ENCODE data around the gene UBE2O. TPM values are rescaled to one million over a fixed set of nuclear protein-coding genes. Genes with fewer than 3 reads are reported as not detected.

Gene UBE2O
- total RNA-seq, 1 experiment from 2014 or later, result 19.5 TPM

DNA sequence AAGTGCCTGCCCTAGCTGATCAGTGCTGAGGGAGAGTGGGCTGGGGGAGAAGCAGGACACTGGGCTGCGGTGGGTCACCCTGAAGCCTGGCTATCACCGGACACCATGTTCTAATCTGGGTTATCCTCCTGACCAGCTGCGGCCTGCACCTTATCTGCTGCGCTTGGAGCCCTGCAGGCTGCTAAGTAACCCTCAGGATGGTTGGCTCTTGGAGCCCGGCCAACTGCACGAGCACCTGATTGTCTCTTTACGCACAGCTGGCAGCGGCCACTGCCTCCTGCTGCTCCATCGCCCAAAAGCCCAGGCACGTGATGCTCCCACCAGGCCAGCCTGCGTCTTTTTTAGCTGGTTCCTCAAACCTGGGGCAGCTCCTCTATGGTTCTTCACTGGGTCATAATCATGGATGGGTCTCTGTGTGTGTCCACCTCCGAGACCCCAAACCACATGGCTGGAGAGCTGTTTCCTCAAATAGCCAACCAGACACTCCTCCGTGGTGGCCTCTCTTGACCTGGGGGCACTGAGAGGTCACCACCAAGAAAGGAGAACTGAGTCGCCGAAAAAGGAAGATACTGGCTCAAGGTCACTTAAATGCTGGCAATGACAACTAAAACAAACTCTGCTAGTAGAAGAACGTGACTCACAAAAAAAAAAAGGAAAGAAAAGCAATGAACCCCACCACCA is 46.8 kb downstream of the UBE2O start:
- no TSS peak for BruUV-seq (replicated peaks)
- no peaks in the 10 kb centered on the region for H3K9me3 Mint-ChIP-seq (ENCODE audit: unreplicated experiment)
- no peaks in the 10 kb centered on the region for H3K27me3 Mint-ChIP-seq (ENCODE audit: insufficient read depth, unreplicated experiment)
- ChIA-PET POLR2A (interaction anchor here (0.6 kb wide), 1 partner anchor 36 kb away, joined by 4 read pairs; no protein-coding TSS in a partner anchor), CTCF (interaction anchor here (0.5 to 3.1 kb wide), 4 partner anchors 9 to 1199 kb away, joined by 3 to 13 read pairs (median 4); partner anchors contain the start of gene AANAT)
- no peak for DNase-seq (ENCODE audit: unreplicated experiment)
- H3K4me3 Mint-ChIP-seq (ENCODE audit: unreplicated experiment), result no peak overlapping the region
- peaks cover 40% of the 10 kb centered on the region for H3K36me3 Mint-ChIP-seq (ENCODE audit: insufficient read depth, unreplicated experiment)
- no peaks in the 10 kb centered on the region for H3K4me1 Mint-ChIP-seq (ENCODE audit: insufficient read depth, unreplicated experiment)
- H3K27ac Mint-ChIP-seq (ENCODE audit: low read depth, unreplicated experiment), result no peak overlapping the region
- intact Hi-C loops (cut with micrococcal nuclease), result no loop called here
- TF ChIP-seq, protein P1, sequence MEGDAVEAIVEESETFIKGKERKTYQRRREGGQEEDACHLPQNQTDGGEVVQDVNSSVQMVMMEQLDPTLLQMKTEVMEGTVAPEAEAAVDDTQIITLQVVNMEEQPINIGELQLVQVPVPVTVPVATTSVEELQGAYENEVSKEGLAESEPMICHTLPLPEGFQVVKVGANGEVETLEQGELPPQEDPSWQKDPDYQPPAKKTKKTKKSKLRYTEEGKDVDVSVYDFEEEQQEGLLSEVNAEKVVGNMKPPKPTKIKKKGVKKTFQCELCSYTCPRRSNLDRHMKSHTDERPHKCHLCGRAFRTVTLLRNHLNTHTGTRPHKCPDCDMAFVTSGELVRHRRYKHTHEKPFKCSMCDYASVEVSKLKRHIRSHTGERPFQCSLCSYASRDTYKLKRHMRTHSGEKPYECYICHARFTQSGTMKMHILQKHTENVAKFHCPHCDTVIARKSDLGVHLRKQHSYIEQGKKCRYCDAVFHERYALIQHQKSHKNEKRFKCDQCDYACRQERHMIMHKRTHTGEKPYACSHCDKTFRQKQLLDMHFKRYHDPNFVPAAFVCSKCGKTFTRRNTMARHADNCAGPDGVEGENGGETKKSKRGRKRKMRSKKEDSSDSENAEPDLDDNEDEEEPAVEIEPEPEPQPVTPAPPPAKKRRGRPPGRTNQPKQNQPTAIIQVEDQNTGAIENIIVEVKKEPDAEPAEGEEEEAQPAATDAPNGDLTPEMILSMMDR (IDR thresholded peaks at IDR 0.05; ENCODE audit: unreplicated experiment), result no peak

DNA sequence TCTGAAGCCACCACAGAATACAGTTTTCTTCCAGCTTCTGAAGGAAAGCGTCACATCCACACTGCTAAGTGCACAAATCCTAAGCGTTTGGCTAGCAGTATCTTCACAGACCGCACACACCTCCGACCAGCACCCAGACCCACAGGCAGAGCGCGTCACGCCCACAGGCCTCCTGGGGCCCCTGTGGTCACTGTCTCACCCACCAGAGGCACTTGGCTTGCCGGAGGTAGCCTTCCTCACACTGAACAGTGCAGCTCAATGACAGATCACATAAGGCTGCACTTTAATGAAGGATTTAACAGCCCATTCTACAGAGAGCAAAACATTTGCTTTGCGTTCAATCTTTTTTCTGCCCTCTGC is 47.4 kb downstream of the UBE2O start:
- POLR2A ChIA-PET, result interaction anchor here (0.6 kb wide), 1 partner anchor 36 kb away, joined by 4 read pairs; no protein-coding TSS in a partner anchor
- Mint-ChIP-seq H3K4me1 (ENCODE audit: insufficient read depth, unreplicated experiment) (no peaks in the 10 kb centered on the region), H3K4me3 (ENCODE audit: unreplicated experiment) (no peak overlapping the region), H3K36me3 (ENCODE audit: insufficient read depth, unreplicated experiment) (peaks cover 42% of the 10 kb centered on the region), H3K27ac (ENCODE audit: low read depth, unreplicated experiment) (no peak overlapping the region), H3K9me3 (ENCODE audit: unreplicated experiment) (no peaks in the 10 kb centered on the region), H3K27me3 (ENCODE audit: insufficient read depth, unreplicated experiment) (no peaks in the 10 kb centered on the region)
- intact Hi-C loops (cut with micrococcal nuclease), result no loop called here
- CTCF ChIA-PET, result interaction anchor here (0.5 to 3.1 kb wide), 6 partner anchors 9 to 1198 kb away, joined by 3 to 13 read pairs (median 3); partner anchors contain the start of gene AANAT
- BruUV-seq (replicated peaks), result no TSS peak
- TF ChIP-seq, protein P1 (IDR thresholded peaks at IDR 0.05; ENCODE audit: unreplicated experiment), result no peak
- DNase-seq (ENCODE audit: unreplicated experiment), result no peak

DNA sequence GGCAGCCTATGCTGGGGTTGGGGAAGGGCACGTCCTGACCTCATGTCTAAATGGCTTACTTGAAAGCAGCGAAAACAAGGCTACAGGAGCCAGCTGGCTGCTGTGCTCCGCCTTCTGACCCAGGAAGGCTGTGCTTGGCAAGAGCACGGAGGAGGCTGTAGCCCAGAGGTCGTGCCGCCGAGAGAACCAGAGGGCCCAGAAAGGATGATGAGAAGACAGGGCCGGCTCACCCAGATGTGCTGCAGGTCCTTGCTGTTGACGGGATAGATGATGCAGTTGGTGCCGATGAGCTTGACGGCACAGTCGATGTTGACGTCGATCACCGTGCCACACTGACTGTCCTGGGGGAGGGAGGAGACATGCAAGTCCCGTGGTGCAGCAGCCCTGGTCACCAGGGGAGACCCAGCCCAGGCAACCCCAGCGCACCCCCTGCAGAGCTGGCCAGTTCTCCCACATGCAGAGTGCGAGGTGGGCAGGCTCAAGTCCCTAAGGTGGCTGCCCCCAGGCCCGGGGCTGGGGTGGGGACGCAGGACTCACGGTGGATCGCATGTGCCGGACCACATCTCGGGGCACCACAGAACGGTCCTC is 47.9 kb downstream of the UBE2O start:
- intact Hi-C loops (cut with micrococcal nuclease), result no loop called here
- DNase-seq (ENCODE audit: unreplicated experiment), result no peak
- Mint-ChIP-seq H3K27ac (ENCODE audit: low read depth, unreplicated experiment) (no peak overlapping the region), H3K36me3 (ENCODE audit: insufficient read depth, unreplicated experiment) (peaks cover 47% of the 10 kb centered on the region), H3K4me3 (ENCODE audit: unreplicated experiment) (no peak overlapping the region), H3K4me1 (ENCODE audit: insufficient read depth, unreplicated experiment) (no peaks in the 10 kb centered on the region), H3K9me3 (ENCODE audit: unreplicated experiment) (no peaks in the 10 kb centered on the region), H3K27me3 (ENCODE audit: insufficient read depth, unreplicated experiment) (no peaks in the 10 kb centered on the region)
- BruUV-seq (replicated peaks), result no TSS peak
- CTCF ChIA-PET, result interaction anchor here (0.6 to 3.1 kb wide), 7 partner anchors 8 to 1198 kb away, joined by 3 to 13 read pairs (median 3); no protein-coding TSS in a partner anchor
- TF ChIP-seq, protein P1 (IDR thresholded peaks at IDR 0.05; ENCODE audit: unreplicated experiment), result no peak
- POLR2A ChIA-PET, result no interaction called here

DNA sequence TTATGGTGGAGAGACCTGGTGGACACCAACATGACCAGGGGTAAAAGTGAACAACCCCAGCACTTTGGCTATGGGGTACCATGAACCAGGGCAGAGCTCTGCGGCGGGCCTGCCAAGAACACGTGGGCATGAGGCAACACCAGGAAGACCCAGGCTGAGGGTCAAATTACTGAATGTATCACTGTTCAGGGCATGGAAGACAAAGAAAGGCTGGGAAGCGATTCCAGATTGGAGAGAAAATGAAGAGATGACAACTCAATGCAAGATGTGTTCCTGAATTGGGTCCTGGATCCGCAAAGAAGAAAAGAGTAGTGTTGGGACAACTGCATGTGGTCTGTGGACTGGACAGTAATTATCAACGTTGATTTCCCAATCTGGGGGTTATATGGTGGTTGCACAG is 48.7 kb downstream of the UBE2O start:
- no TSS peak for BruUV-seq (replicated peaks)
- Mint-ChIP-seq H3K36me3 (ENCODE audit: insufficient read depth, unreplicated experiment) (peaks cover 51% of the 10 kb centered on the region), H3K27ac (ENCODE audit: low read depth, unreplicated experiment) (no peak overlapping the region), H3K4me1 (ENCODE audit: insufficient read depth, unreplicated experiment) (no peaks in the 10 kb centered on the region), H3K4me3 (ENCODE audit: unreplicated experiment) (no peak overlapping the region), H3K9me3 (ENCODE audit: unreplicated experiment) (no peaks in the 10 kb centered on the region), H3K27me3 (ENCODE audit: insufficient read depth, unreplicated experiment) (no peaks in the 10 kb centered on the region)
- DNase-seq (ENCODE audit: unreplicated experiment), result no peak
- TF ChIP-seq, protein P1 (IDR thresholded peaks at IDR 0.05; ENCODE audit: unreplicated experiment), result no peak
- intact Hi-C loops (cut with micrococcal nuclease), result no loop called here
- ChIA-PET CTCF (interaction anchor here (0.6 to 3.1 kb wide), 6 partner anchors 9 to 102 kb away, joined by 3 to 13 read pairs (median 3); no protein-coding TSS in a partner anchor), POLR2A (no interaction called here)

Data from MCF 10A (cell line).